AG10803 (cell line): Measurements from ENCODE around the gene PLPPR2.
"Not testable (repeated sequence)": the region's sequence is repeated elsewhere in the genome, so short reads cannot be mapped to it uniquely, and the experiment has no call there.

Experiments used
- DNase-seq: peaks from one replicate; pipeline ENCODE4 v3.0.0; 2010; ENCODE audit warnings: low read depth
- H3K4me3 ChIP-seq: 2 replicates; pipeline ENCODE4 v1.5.1; 2011; ENCODE audit warnings: mild to moderate bottlenecking, low read length, control low read depth
- CTCF ChIP-seq: conservative IDR thresholded peaks from 2 replicates; pipeline ENCODE4 v1.5.1; 2011; ENCODE audit warnings: mild to moderate bottlenecking, low read length, control low read depth, inconsistent platforms

PLPPR2 gene

GRCh38 chr19:11335449-11336146 is 19.6 kb upstream of the PLPPR2 start:
- no peak for TF ChIP-seq CTCF
- no peak overlapping the region for H3K4me3 ChIP-seq
- DNase-seq = no peak

GRCh38 chr19:11337080-11337479 is 18.2 kb upstream of the PLPPR2 start:
- no peak for DNase-seq
- no peak overlapping the region for H3K4me3 ChIP-seq
- TF ChIP-seq CTCF = no peak

GRCh38 chr19:11338121-11338520 is 17.1 kb upstream of the PLPPR2 start:
- TF ChIP-seq CTCF = no peak
- H3K4me3 ChIP-seq = peak overlapping the region; percentile 74; the same call in 1 of the 2 replicates
- DNase-seq = no peak

- no peak for TF ChIP-seq CTCF
- peak overlapping the region; percentile 74 for H3K4me3 ChIP-seq
- DNase-seq = no peak
These were observed 16.5 kb upstream of the PLPPR2 start for GRCh38 chr19:11338569-11339253.

- DNase-seq = peak; percentile 81
- peak within 1 kb of the TSS; percentile 74 for H3K4me3 ChIP-seq
- TF ChIP-seq CTCF = no peak
These were observed 15.8 kb upstream of the PLPPR2 start, which contains the start of gene RAB3D for GRCh38 chr19:11339254-11340098. TSS of gene RAB3D (minus strand) at chr19:11339657. CDS start at chr19:11337399, 2,258 bp downstream.

- not testable (repeated sequence) for DNase-seq
- H3K4me3 ChIP-seq = peak overlapping the region; percentile 74; the same call in 1 of the 2 replicates
These were observed 15.1 kb upstream of the PLPPR2 start for GRCh38 chr19:11340099-11340467.

GRCh38 chr19:11342429-11342828 is 12.8 kb upstream of the PLPPR2 start:
- TF ChIP-seq CTCF = no peak
- H3K4me3 ChIP-seq = no peak overlapping the region

More at GRCh38 chr19:11342429-11342828, 12.8 kb upstream of the PLPPR2 start:
- no peak for DNase-seq
